GM12864 (cell line): ENCODE results near the gene KLHL35.
A peak's percentile ranks its signal among the peaks of the same experiment; 100 is the strongest.
"Not testable (repeated sequence)": the region's sequence is repeated elsewhere in the genome, so short reads cannot be mapped to it uniquely, and the experiment has no call there.

ENCODE experiments used
- DNase-seq: peaks from one replicate; pipeline ENCODE4 v3.0.0-alpha.2; 2011; ENCODE audit warnings: low read depth
- H3K4me3 ChIP-seq: 2 replicates; pipeline ENCODE4 v1.5.1; 2011; ENCODE audit warnings: mild to moderate bottlenecking, low read depth, low read length, control low read depth
- CTCF ChIP-seq: IDR thresholded peaks from 2 replicates; pipeline ENCODE4 v1.5.1; 2011; ENCODE audit warnings: low read depth, mild to moderate bottlenecking, moderate library complexity, low read length, control low read depth, inconsistent platforms; ENCODE audit errors: missing control alignments

Gene KLHL35

GRCh38 chr11:75387736-75388294 is 45.2 kb downstream of the KLHL35 start:
- no peak overlapping the region for H3K4me3 ChIP-seq
- DNase-seq = no peak

DNA sequence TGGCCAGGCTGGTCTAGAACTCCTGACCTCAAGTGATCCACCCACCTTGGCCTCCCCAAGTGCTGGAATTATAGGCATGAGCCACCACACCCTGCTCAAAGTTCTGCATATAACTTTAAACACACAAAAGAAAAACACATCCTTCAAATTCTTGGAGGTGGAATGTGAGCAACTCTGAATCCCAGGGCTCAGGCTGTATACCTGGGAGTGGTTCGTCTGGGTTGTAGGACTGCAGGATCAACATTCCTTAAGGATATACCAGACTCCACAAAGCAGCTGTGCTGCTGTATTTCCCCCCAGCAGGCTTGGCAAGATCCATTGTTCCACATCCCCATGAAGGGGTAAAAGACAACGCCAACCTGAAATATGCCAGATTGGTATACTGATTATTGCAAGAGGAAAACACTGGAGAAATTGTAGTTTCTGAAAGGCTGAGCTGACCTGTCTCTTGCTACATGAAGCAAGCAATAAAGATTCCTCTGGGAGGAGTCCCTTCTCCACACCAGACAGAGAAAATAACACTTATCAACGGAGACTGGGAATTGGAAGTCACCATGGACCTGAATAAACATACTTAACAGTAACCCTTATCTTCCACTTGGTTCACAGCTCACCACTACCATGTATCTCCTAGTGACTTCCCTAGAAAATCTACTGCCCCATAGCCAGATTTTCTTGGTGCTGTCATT is 45.9 kb downstream of the KLHL35 start:
- DNase-seq = no peak

More at GRCh38 chr11:75387736-75388294, 45.2 kb downstream of the KLHL35 start:
- TF ChIP-seq CTCF = no peak

DNA sequence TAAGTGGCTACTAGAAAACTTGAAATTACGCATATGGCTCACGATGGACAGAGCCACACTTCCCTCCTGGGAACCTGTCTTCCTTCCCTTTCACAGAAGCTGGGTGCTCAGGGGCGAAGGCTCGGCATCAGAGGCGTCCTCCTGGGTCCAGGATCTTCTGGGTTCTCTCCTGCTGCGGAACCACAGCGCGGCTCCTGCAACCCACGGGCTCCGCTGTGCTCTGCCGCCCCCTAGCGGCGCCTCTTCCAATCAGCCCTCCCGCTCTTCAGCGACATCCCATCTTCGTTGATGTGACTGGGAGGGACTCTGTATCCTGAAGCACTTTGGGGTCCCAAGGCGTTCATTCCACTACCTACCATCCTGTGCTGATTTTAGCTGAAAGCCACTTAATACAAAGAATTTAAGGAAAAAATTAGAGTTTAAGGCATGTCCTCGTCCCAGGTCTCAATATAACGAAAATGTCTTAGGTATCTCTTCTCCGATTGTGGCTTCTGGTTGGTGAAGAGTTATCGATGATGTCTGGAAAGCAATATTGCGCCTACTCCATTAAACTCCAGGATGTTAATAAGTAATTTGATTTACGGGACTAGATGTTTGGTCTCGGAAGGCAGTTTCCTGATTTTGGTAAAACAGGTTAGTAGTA is 48.4 kb downstream of the KLHL35 start:
- peak; percentile 97 for TF ChIP-seq CTCF
- no peak overlapping the region for H3K4me3 ChIP-seq
- DNase-seq = no peak

More for the DNA sequence above, 45.9 kb downstream of the KLHL35 start:
- TF ChIP-seq CTCF = no peak
- H3K4me3 ChIP-seq = no peak overlapping the region

- no peak for DNase-seq
- TF ChIP-seq CTCF = no peak
- no peak overlapping the region for H3K4me3 ChIP-seq
Measured at GRCh38 chr11:75383246-75383645, 49.8 kb downstream of the KLHL35 start.

DNA sequence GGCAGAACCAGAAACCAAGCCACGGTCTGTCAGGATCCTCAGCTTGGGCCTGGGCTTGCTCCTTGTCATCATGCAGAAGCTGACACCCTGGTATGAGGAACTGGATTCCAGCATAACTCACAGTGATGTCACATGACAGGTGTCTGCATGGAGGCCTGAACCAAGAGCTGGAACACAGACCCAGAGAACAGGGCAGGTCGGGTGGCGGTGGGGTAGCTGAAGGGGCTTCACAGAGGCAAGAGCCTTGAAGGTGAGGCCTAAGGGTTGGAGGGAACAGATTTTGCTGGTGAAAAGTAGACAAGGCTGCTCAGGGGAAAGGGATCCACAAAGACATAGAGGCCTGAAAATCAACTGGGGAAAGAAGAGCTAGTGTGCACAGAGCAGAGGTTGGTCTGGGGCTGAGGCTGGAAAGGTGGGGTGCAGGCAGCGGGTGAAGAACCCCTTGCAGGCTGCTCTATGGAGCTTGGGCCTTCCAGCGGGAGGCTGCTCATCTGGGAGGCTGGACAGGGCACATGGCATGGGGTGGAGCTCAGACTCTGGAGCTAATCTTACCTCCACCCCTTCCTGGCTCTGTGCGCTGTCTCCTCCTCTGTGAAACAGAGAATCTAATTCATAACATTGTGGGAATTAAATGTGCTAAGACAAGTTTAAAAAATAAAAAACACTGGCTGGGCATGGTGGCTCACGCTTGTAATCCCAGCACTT is 52.1 kb downstream of the KLHL35 start:
- no peak overlapping the region for H3K4me3 ChIP-seq
- no peak for TF ChIP-seq CTCF
- DNase-seq = no peak

GRCh38 chr11:75380245-75380644 is 52.8 kb downstream of the KLHL35 start:
- DNase-seq = no peak
- no peak overlapping the region for H3K4me3 ChIP-seq
- TF ChIP-seq CTCF = no peak

GRCh38 chr11:75378776-75379175 is 54.2 kb downstream of the KLHL35 start:
- H3K4me3 ChIP-seq, DNase-seq: not testable (repeated sequence)
